Adrenal gland (tissue), 5 donors: ENCODE data around the gene ADSL.

ENCODE experiments used
- POLR2A ChIP-seq, 2 donors: fragments of 450-650 bp; IDR thresholded peaks; one replicate each; pipeline ENCODE4 v1.6.1; 2017; ENCODE audit warnings: antibody characterized with exemption in 2 of 2, mild to moderate bottlenecking in 2 of 2, moderate library complexity in 1 of 2
- TF ChIP-seq, protein P1 (sequence below), 6 experiments: fragments of 450-650 bp in 4 of 6; fragments of 200-600 bp in 2 of 6; sonication (generic) in 1 of 6; IDR thresholded peaks; 1 replicate in 5 of 6; 2 replicates in 1 of 6; pipeline versions ENCODE4 v1.5.1 to v1.8.0; 2016 to 2021; ENCODE audit warnings: antibody characterized with exemption in 6 of 6, mild to moderate bottlenecking in 2 of 6, moderate library complexity in 1 of 6
- donor health status: DM: no; HTN: no; CAD: no.

DNA sequence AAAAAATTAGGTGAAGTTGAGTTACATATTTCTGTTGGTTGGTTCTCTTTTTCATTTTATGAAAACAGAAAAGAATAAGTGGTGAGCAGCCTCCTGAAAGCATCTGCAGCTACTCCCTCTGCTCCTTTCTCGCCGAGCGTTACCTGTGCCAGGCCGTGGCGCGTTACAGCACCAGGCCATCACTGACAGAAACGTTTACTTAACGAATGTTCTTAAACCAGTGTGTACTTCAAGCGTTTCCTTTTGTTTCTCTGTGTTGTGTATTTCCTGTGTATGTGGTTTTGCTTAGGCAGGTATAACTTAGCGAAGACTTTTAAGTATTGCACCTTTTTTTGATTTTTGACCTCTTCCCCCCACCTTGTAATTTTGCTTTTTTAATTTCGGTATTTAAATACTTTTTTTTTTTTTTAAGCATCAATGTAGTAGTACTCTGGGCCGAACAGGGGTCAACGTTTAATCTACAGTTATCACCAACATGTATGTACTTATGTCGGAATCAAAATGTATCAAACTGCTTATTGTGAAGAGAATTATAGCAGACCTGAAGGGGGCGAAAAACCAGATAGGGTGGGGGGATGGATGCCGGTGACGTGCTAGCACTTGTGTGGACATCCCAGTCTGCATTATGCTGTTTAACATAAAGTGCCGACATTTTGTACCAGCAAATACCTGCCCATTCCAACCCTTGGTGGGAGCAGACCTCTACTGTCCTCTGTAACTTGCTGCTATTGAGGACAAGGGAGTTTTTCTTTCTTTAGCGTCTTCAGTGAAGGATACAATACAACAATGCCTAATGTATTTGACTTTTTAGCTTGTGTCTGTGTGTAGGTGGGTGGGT lies 21.6 kb upstream of the ADSL start:
- TF ChIP-seq, protein P1, sequence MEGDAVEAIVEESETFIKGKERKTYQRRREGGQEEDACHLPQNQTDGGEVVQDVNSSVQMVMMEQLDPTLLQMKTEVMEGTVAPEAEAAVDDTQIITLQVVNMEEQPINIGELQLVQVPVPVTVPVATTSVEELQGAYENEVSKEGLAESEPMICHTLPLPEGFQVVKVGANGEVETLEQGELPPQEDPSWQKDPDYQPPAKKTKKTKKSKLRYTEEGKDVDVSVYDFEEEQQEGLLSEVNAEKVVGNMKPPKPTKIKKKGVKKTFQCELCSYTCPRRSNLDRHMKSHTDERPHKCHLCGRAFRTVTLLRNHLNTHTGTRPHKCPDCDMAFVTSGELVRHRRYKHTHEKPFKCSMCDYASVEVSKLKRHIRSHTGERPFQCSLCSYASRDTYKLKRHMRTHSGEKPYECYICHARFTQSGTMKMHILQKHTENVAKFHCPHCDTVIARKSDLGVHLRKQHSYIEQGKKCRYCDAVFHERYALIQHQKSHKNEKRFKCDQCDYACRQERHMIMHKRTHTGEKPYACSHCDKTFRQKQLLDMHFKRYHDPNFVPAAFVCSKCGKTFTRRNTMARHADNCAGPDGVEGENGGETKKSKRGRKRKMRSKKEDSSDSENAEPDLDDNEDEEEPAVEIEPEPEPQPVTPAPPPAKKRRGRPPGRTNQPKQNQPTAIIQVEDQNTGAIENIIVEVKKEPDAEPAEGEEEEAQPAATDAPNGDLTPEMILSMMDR (IDR thresholded peaks at IDR 0.05): no peak
- TF ChIP-seq POLR2A (IDR thresholded peaks at IDR 0.05): no peak
